GM20000 (cell line): ENCODE measurements around the gene PEAK1.

Experiments used
- DNase-seq: peaks from one replicate; pipeline ENCODE4 v3.0.0; 2012; ENCODE audit warnings: low spot score
- CTCF ChIP-seq: IDR thresholded peaks from 2 replicates; pipeline ENCODE4 v1.5.1; 2012; ENCODE audit warnings: mild to moderate bottlenecking, control low read depth; ENCODE audit errors: extremely low read depth, missing control alignments

Gene PEAK1

DNA sequence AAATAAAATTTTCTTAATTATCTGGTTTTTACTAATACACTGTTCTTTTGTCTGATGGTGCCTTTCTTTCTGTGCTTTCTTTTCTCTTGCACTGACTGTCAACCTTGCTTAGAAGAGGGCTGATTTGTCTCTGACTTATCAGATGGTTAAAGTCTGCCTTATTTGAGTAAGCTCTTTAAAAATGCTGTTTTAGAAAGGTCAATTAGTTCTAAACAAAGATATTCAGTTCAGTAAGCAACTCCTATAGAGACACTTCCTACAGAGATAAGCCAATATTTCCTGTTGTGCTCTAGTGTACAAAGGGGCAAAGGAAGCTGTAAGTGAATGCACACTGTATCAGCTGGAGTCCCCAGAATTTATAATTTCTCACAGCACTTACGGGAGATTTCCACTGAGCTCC lies 195.6 kb downstream of the PEAK1 start:
- no peak for DNase-seq
- TF ChIP-seq CTCF: no peak

GRCh38 chr15:77221708-77222107 lies 198.2 kb downstream of the PEAK1 start:
- no peak for TF ChIP-seq CTCF

GRCh38 chr15:77221174-77221573 lies 198.7 kb downstream of the PEAK1 start:
- DNase-seq: no peak
- TF ChIP-seq CTCF: no peak

More at GRCh38 chr15:77221708-77222107, 198.2 kb downstream of the PEAK1 start:
- no peak for DNase-seq

GRCh38 chr15:77219841-77220240 lies 200.1 kb downstream of the PEAK1 start:
- no peak for DNase-seq
- TF ChIP-seq CTCF: no peak

DNA sequence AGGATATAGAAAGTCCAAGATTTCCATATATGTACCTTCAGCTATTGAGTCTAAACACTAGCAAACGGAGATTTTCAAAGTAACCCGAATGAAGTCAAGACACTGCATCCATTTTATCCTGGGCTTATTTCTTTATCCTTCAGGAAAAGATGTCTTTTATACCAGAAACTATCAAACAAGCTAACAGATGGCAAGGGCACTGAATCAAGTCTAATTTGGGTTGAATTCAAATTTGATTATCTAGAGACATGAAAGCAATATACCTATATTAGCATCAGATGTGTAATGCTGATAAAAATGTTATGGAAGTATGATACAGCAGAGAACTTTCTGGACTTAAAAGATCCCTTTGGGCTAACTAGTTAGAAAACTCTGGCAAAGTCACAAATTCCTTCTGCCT lies 210.7 kb downstream of the PEAK1 start:
- DNase-seq: no peak
- no peak for TF ChIP-seq CTCF

GRCh38 chr15:77208241-77208640 lies 211.7 kb downstream of the PEAK1 start:
- no peak for DNase-seq

DNA sequence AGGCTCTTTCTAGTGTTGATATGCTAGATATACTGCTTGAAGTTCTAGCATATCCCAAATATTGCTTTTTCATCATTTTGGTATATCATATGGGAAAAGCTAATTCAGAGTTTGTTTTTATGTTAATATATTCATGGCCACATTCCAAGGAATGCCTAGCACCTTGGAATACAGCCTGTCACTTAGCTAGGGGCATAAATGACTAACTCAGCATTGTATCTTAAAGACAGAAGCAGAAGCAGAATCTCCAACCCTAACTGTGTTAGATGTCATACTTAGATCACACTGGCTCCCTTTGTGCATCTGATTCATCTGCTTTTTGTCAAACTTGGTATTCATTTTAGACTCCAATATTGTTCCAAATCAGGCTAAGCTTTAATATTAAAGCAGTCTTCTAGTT lies 218.2 kb downstream of the PEAK1 start:
- no peak for TF ChIP-seq CTCF
- no peak for DNase-seq

More at GRCh38 chr15:77208241-77208640, 211.7 kb downstream of the PEAK1 start:
- no peak for TF ChIP-seq CTCF
